Effector memory CD8-positive, alpha-beta T cell (primary cell): ENCODE results near the gene L3MBTL4.
A peak's percentile ranks its signal among the peaks of the same experiment; 100 is the strongest.
"Not testable (repeated sequence)": the region's sequence is repeated elsewhere in the genome, so short reads cannot be mapped to it uniquely, and the experiment has no call there.

Experiments used
- ATAC-seq: fragments of 150-1000 bp; cut with Tn5 transposase; replicated peaks from 2 replicates; pipeline ENCODE4 v1.10.0; 2021; ENCODE audit warnings: mild to moderate bottlenecking, moderate library complexity
- DNase-seq, 3 experiments: peaks; one replicate each; pipeline ENCODE4 v3.0.0; 2021
- H3K27ac Mint-ChIP-seq, 2 donors: one replicate each; pipeline ENCODE4 v1.8.0; 2022; ENCODE audit warnings: mild to moderate bottlenecking in 2 of 2, mixed read lengths in 2 of 2, moderate library complexity in 2 of 2
- H3K27me3 Mint-ChIP-seq, 2 donors: one replicate each; pipeline ENCODE4 v1.8.0; 2022; ENCODE audit warnings: mixed read lengths in 2 of 2
- H3K36me3 Mint-ChIP-seq: one replicate; pipeline ENCODE4 v1.8.0; 2022; ENCODE audit warnings: mild to moderate bottlenecking, moderate library complexity, mixed read lengths; ENCODE audit not compliant: insufficient read depth
- H3K4me1 Mint-ChIP-seq, 2 donors: one replicate each; pipeline ENCODE4 v1.8.0; 2022; ENCODE audit warnings: low read depth in 2 of 2, mixed read lengths in 2 of 2
- H3K4me3 Mint-ChIP-seq, 2 donors: one replicate each; pipeline ENCODE4 v1.8.0; 2022; ENCODE audit warnings: mild to moderate bottlenecking in 2 of 2, mixed read lengths in 2 of 2, moderate library complexity in 2 of 2
- H3K9me3 Mint-ChIP-seq, 2 donors: one replicate each; pipeline ENCODE4 v1.8.0; 2022; ENCODE audit warnings: mixed read lengths in 2 of 2

The L3MBTL4 gene

GRCh38 chr18:6423289-6423688, 8.6 kb upstream of the L3MBTL4 start:
- H3K27ac Mint-ChIP-seq: no peak overlapping the region
- no peak for DNase-seq
- no peaks in the 10 kb centered on the region for H3K36me3 Mint-ChIP-seq
- no peaks in the 10 kb centered on the region for H3K27me3 Mint-ChIP-seq
- no peaks in the 10 kb centered on the region for H3K9me3 Mint-ChIP-seq
- no peak overlapping the region for H3K4me3 Mint-ChIP-seq
- ATAC-seq: no peak
- no peaks in the 10 kb centered on the region for H3K4me1 Mint-ChIP-seq

GRCh38 chr18:6414118-6414722, 491 bp downstream of the L3MBTL4 start:
- peak in 2 of 3 experiments; percentile 2 to 5 for DNase-seq
- peak; percentile 73 for ATAC-seq
- Mint-ChIP-seq H3K9me3 (peaks cover 1 to 21% of the 10 kb centered on the region in 2 donors), H3K4me1 (peaks cover 2 to 3% of the 10 kb centered on the region in 2 donors), H3K36me3 (peaks cover 6% of the 10 kb centered on the region), H3K27ac (peak overlapping the region in 1 of 2 donors; percentile 58), H3K27me3 (peaks cover 16 to 21% of the 10 kb centered on the region in 2 donors), H3K4me3 (peak overlapping the region; percentile 44 to 55)

GRCh38 chr18:6413579-6414117, 1.1 kb downstream of the L3MBTL4 start:
- Mint-ChIP-seq H3K27me3 (peaks cover 16 to 21% of the 10 kb centered on the region in 2 donors), H3K9me3 (peaks cover 1 to 21% of the 10 kb centered on the region in 2 donors), H3K4me1 (peaks cover 2 to 3% of the 10 kb centered on the region in 2 donors), H3K36me3 (peaks cover 6% of the 10 kb centered on the region), H3K27ac (peak overlapping the region in 1 of 2 donors; percentile 58), H3K4me3 (peak overlapping the region; percentile 44 to 55)
- ATAC-seq (no peak), DNase-seq (no peak)

- peak overlapping the region; percentile 6 to 44 for H3K4me3 Mint-ChIP-seq
- DNase-seq: no peak
These were observed 1.7 kb downstream of the L3MBTL4 start for GRCh38 chr18:6412933-6413472.

GRCh38 chr18:6411382-6411781, 3.3 kb downstream of the L3MBTL4 start:
- peaks cover 16 to 21% of the 10 kb centered on the region in 2 donors for H3K27me3 Mint-ChIP-seq
- no peak overlapping the region for H3K4me3 Mint-ChIP-seq
- peaks cover 4% of the 10 kb centered on the region for H3K36me3 Mint-ChIP-seq
- no peak for ATAC-seq
- no peak for DNase-seq
- H3K27ac Mint-ChIP-seq: no peak overlapping the region
- H3K9me3 Mint-ChIP-seq: peaks cover 5 to 21% of the 10 kb centered on the region in 2 donors
- H3K4me1 Mint-ChIP-seq: peaks cover 2 to 3% of the 10 kb centered on the region in 2 donors

More at GRCh38 chr18:6412933-6413472, 1.7 kb downstream of the L3MBTL4 start:
- Mint-ChIP-seq H3K27ac (no peak overlapping the region), H3K4me1 (peaks cover 2 to 3% of the 10 kb centered on the region in 2 donors), H3K27me3 (peaks cover 16 to 21% of the 10 kb centered on the region in 2 donors), H3K36me3 (peaks cover 6% of the 10 kb centered on the region), H3K9me3 (peaks cover 1 to 21% of the 10 kb centered on the region in 2 donors)
- ATAC-seq: no peak

- H3K9me3 Mint-ChIP-seq: peaks cover 5 to 21% of the 10 kb centered on the region in 2 donors
- ATAC-seq (no peak), DNase-seq (no peak)
- no peaks in the 10 kb centered on the region for H3K4me1 Mint-ChIP-seq
- peaks cover under 1% of the 10 kb centered on the region for H3K36me3 Mint-ChIP-seq
- no peak overlapping the region for H3K4me3 Mint-ChIP-seq
- H3K27ac Mint-ChIP-seq: no peak overlapping the region
- peaks cover 10 to 14% of the 10 kb centered on the region in 2 donors for H3K27me3 Mint-ChIP-seq
These were observed 4.8 kb downstream of the L3MBTL4 start for GRCh38 chr18:6409933-6410332.

GRCh38 chr18:6408543-6408942, 6.2 kb downstream of the L3MBTL4 start:
- H3K9me3 Mint-ChIP-seq: peaks cover 4 to 19% of the 10 kb centered on the region in 2 donors
- H3K27ac Mint-ChIP-seq, H3K27me3 Mint-ChIP-seq, H3K4me3 Mint-ChIP-seq, DNase-seq, H3K36me3 Mint-ChIP-seq, H3K4me1 Mint-ChIP-seq, ATAC-seq: not testable (repeated sequence)

GRCh38 chr18:6406910-6407470, 7.7 kb downstream of the L3MBTL4 start:
- H3K27ac Mint-ChIP-seq: no peak overlapping the region
- no peaks in the 10 kb centered on the region for H3K27me3 Mint-ChIP-seq
- H3K36me3 Mint-ChIP-seq: no peaks in the 10 kb centered on the region
- ATAC-seq (no peak), DNase-seq (no peak)
- no peaks in the 10 kb centered on the region for H3K4me1 Mint-ChIP-seq
- peaks cover 4 to 13% of the 10 kb centered on the region in 2 donors for H3K9me3 Mint-ChIP-seq
- H3K4me3 Mint-ChIP-seq: no peak overlapping the region

- no peaks in the 10 kb centered on the region for H3K4me1 Mint-ChIP-seq
- ATAC-seq (no peak), DNase-seq (no peak)
These were observed 8.4 kb downstream of the L3MBTL4 start for GRCh38 chr18:6406075-6406909.

GRCh38 chr18:6405237-6406074, 9.3 kb downstream of the L3MBTL4 start:
- Mint-ChIP-seq H3K9me3 (peaks cover 6 to 18% of the 10 kb centered on the region in 2 donors), H3K27me3 (no peaks in the 10 kb centered on the region), H3K4me1 (no peaks in the 10 kb centered on the region), H3K36me3 (no peaks in the 10 kb centered on the region), H3K27ac (no peak overlapping the region), H3K4me3 (no peak overlapping the region)
- DNase-seq: no peak
- no peak for ATAC-seq

More at GRCh38 chr18:6406075-6406909, 8.4 kb downstream of the L3MBTL4 start:
- H3K27ac Mint-ChIP-seq: no peak overlapping the region
- H3K4me3 Mint-ChIP-seq: no peak overlapping the region
- H3K36me3 Mint-ChIP-seq: no peaks in the 10 kb centered on the region
- no peaks in the 10 kb centered on the region for H3K27me3 Mint-ChIP-seq
- peaks cover 4 to 13% of the 10 kb centered on the region in 2 donors for H3K9me3 Mint-ChIP-seq

- no peaks in the 10 kb centered on the region for H3K36me3 Mint-ChIP-seq
- no peaks in the 10 kb centered on the region for H3K4me1 Mint-ChIP-seq
- H3K27ac Mint-ChIP-seq: no peak overlapping the region
- ATAC-seq (no peak), DNase-seq (no peak)
- no peaks in the 10 kb centered on the region for H3K27me3 Mint-ChIP-seq
- peaks cover 6 to 12% of the 10 kb centered on the region in 2 donors for H3K9me3 Mint-ChIP-seq
- no peak overlapping the region for H3K4me3 Mint-ChIP-seq
These were observed 9.9 kb downstream of the L3MBTL4 start for GRCh38 chr18:6404834-6405233.

GRCh38 chr18:6401687-6402086, 13.0 kb downstream of the L3MBTL4 start:
- Mint-ChIP-seq H3K9me3 (peaks cover 4 to 8% of the 10 kb centered on the region in 2 donors), H3K36me3 (peaks cover 2% of the 10 kb centered on the region), H3K4me1 (no peaks in the 10 kb centered on the region), H3K27ac (peak overlapping the region in 1 of 2 donors; percentile 35), H3K27me3 (no peaks in the 10 kb centered on the region), H3K4me3 (no peak overlapping the region)
- DNase-seq: no peak
- ATAC-seq: no peak
